ENCODE data around the gene NISCH. TPM values are rescaled to one million over a fixed set of nuclear protein-coding genes. Genes with fewer than 3 reads are reported as not detected.

NISCH gene
- total and polyA plus RNA-seq, 7 donors, result 14.3 to 33.4 (median 23.6) TPM

GRCh38 chr3:52437326-52438103, 17.9 kb upstream of the NISCH start:
- no peak overlapping the region for H3K27ac ChIP-seq
- peaks cover 9% of the 10 kb centered on the region for H3K4me1 ChIP-seq
- no peak overlapping the region for H3K4me3 ChIP-seq
- no peaks in the 10 kb centered on the region for H3K27me3 ChIP-seq (ENCODE audit: insufficient read depth in 3 of 3, low read length in 2 of 3)
- intact Hi-C loops (cut with DNase I), result no loop called here
- no peaks in the 10 kb centered on the region for H3K9me3 ChIP-seq
- WGBS, 3 donors, result 84 to 89% (median 84%) methylated on average over 15 of the region's 15 CpGs
- DNase-seq (no peak), ATAC-seq (no peak)
- H3K36me3 ChIP-seq (ENCODE audit: insufficient read depth in 1 of 2, low read depth in 1 of 2), result no peaks in the 10 kb centered on the region
- TF ChIP-seq CTCF (IDR thresholded peaks at IDR 0.05), result no peak

GRCh38 chr3:52438104-52438376, 17.4 kb upstream of the NISCH start:
- DNase-seq, result no peak
- H3K9me3 ChIP-seq, result no peaks in the 10 kb centered on the region
- peaks cover 3% of the 10 kb centered on the region for H3K4me1 ChIP-seq
- no peak overlapping the region for H3K4me3 ChIP-seq
- H3K27me3 ChIP-seq (ENCODE audit: insufficient read depth in 3 of 3, low read length in 2 of 3), result no peaks in the 10 kb centered on the region
- H3K36me3 ChIP-seq (ENCODE audit: insufficient read depth in 1 of 2, low read depth in 1 of 2), result no peaks in the 10 kb centered on the region
- no peak overlapping the region for H3K27ac ChIP-seq
- no peak for ATAC-seq
- intact Hi-C loops (cut with DNase I), result no loop called here
- 85 to 89% (median 86%) methylated on average over 6 of the region's 6 CpGs for WGBS, 3 donors
- TF ChIP-seq CTCF (IDR thresholded peaks at IDR 0.05), result no peak

GRCh38 chr3:52438579-52439425, 16.6 kb upstream of the NISCH start:
- WGBS, 3 donors, result 85 to 88% (median 87%) methylated on average over 9 of the region's 9 CpGs
- ATAC-seq (no peak), DNase-seq (no peak)
- Histone ChIP-seq H3K36me3 (ENCODE audit: insufficient read depth in 1 of 2, low read depth in 1 of 2) (no peaks in the 10 kb centered on the region), H3K4me3 (no peak overlapping the region), H3K27ac (no peak overlapping the region), H3K4me1 (no peaks in the 10 kb centered on the region), H3K9me3 (no peaks in the 10 kb centered on the region), H3K27me3 (ENCODE audit: insufficient read depth in 3 of 3, low read length in 2 of 3) (no peaks in the 10 kb centered on the region)
- no peak for TF ChIP-seq CTCF (IDR thresholded peaks at IDR 0.05)
- intact Hi-C loops (cut with DNase I), result no loop called here

- no peaks in the 10 kb centered on the region for H3K9me3 ChIP-seq
- H3K4me1 ChIP-seq, result no peaks in the 10 kb centered on the region
- no peak overlapping the region for H3K27ac ChIP-seq
Observed at GRCh38 chr3:52439426-52440248, 15.8 kb upstream of the NISCH start.

More at GRCh38 chr3:52439426-52440248, 15.8 kb upstream of the NISCH start:
- no peak for TF ChIP-seq CTCF (IDR thresholded peaks at IDR 0.05)
- Histone ChIP-seq H3K36me3 (ENCODE audit: insufficient read depth in 1 of 2, low read depth in 1 of 2) (no peaks in the 10 kb centered on the region), H3K27me3 (ENCODE audit: insufficient read depth in 3 of 3, low read length in 2 of 3) (no peaks in the 10 kb centered on the region), H3K4me3 (no peak overlapping the region)
- intact Hi-C loops (cut with DNase I), result no loop called here
- 90 to 94% (median 93%) methylated on average over 16 of the region's 16 CpGs for WGBS, 3 donors
- ATAC-seq, result no peak
- DNase-seq, result no peak
